ENCODE data around the gene CCT6A.
"Not testable (repeated sequence)": the region's sequence is repeated elsewhere in the genome, so short reads cannot be mapped to it uniquely, and the experiment has no call there.

The CCT6A gene

DNA sequence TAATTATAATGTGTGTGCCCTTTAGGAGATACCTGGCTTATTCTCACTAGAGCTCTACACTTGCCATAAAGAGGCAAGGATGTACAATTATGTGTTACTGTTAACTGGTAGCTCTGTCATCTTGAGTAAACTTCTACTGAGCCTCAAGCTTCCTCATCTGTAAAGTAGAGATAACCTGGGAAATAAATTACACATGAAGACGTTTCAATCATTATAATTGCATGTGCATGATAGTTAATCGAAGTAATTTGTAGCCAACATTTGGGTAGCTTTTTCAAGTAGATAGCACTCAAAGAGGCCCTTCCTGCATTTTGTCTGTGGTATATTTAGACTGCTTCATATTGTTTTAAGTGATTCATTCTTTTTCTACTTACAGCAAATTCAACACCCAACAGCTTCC lies 2.4 kb downstream of the CCT6A start:
- no peak for DNase-seq

- DNase-seq: no peak
These were observed 10.8 kb downstream of the CCT6A start for GRCh38 chr7:56062382-56062781.

- no peak for DNase-seq
These were observed 11.9 kb downstream of the CCT6A start for GRCh38 chr7:56063500-56063881.

DNA sequence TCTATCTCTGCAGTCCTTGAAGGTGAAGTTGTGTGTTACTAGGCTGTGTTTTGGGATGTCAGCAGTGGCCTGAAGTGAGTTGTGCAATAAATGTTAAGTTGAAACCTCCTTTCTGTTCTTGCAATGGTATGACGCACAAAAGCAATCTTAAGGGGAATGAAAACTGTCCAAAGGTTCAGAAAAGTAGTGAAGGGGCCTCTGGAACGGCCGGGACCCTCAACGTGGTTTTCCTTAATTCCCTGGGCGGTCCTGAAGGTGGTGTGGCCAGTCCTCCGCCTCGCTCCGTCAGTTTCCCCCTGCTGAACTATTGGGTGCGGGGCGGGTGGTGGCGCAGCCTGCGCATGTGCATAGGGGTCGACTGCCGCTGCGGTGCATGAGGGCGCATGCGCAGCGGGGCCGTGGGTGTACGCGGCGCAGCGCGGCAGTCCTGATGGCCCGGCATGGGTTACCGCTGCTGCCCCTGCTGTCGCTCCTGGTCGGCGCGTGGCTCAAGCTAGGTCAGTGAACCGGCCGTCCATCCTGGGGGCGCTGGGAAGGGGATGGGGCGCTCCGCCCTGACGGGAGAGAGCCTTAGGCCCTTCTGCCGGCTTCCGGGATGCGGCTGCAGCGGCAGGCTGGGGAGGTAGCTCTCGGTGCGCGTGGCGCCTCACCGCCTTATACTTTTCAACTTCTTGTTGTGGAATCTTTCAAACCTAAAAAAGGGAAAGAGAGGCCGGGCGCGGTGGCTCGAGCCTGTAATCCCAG lies 12.5 kb downstream of the CCT6A start, which contains the start of gene SUMF2:
Gene SUMF2 (plus strand): TSS at position 405 of the 744 bp plus-strand sequence. CDS start 26 bp downstream, at position 431.
- DNase-seq: peak; percentile 77

GRCh38 chr7:56066376-56066775 lies 14.8 kb downstream of the CCT6A start:
- DNase-seq: not testable (repeated sequence)

- peak; percentile 71 for DNase-seq
These were observed 22.8 kb downstream of the CCT6A start for GRCh38 chr7:56074371-56074791.

DNA sequence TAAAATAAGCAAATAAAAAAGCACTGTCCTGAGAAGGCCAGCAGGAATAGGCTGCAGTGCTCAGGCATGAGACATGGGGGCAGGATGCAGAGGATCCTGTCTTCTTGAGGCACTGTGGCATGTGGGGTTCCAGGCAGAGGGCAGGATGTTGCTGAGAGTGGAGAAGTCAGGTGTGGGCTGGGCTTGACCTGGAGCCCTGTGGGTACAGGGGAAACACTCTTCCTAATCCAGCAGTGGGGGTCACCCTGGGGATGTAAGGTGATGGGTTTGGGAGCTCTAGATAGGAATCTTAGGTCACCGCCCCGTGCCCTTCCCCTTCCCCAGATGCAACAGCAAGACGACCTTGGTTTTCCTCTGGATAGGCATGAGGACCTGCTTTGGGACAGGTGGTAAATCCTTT lies 26.1 kb downstream of the CCT6A start:
- DNase-seq: no peak

DNA sequence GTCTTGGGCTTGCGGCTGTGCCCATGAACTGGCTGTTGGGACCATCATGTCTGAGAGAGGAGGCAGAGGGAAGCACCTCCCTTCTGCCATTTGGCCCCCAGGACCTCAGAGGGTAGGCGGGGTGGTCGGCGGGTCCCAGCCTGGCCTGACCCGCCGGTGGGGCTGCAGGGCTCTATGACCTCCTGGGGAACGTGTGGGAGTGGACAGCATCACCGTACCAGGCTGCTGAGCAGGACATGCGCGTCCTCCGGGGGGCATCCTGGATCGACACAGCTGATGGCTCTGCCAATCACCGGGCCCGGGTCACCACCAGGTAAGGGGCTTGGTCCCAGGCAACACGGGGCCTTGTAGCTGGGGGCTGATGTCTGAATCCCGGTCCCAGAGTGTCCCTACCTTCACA lies 26.6 kb downstream of the CCT6A start:
- DNase-seq: no peak

GRCh38 chr7:56079450-56080185 lies 28.1 kb downstream of the CCT6A start:
- DNase-seq: no peak

DNA sequence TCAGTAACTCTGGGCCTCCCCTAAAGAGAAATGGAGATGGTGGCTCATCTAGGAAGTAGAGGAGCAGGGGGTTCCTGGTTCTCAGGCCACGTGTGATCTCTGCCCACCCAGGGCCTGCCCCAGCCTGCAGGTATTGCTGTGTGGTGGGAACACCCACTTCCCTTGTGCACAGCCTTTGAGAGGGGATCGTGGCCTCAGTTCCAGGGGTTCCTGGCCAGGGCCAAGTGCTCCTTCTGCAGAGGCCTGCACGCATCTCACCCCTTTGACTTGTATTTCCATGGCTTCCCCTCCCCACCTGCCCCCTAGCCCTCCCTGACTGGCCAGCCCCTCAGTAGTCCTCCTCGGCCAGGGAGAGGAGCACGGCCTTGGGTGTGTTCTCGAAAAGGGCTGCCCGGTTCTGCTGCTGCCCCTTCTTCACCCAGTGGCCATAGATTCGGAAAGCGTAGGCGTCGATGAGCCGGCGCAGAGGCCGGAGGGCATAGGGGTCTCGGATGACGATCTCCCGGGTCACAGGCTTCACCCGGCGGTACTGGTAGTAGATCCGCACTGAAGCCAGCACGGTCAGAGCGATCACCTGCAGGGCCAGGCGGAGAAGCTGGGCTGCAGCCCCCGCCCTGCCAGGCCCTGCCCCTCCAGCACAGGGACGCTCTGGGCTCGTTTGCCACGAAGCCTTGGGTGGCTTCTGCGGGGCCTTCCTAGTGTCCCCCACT lies 29.3 kb downstream of the CCT6A start:
- DNase-seq: not testable (repeated sequence)

DNA sequence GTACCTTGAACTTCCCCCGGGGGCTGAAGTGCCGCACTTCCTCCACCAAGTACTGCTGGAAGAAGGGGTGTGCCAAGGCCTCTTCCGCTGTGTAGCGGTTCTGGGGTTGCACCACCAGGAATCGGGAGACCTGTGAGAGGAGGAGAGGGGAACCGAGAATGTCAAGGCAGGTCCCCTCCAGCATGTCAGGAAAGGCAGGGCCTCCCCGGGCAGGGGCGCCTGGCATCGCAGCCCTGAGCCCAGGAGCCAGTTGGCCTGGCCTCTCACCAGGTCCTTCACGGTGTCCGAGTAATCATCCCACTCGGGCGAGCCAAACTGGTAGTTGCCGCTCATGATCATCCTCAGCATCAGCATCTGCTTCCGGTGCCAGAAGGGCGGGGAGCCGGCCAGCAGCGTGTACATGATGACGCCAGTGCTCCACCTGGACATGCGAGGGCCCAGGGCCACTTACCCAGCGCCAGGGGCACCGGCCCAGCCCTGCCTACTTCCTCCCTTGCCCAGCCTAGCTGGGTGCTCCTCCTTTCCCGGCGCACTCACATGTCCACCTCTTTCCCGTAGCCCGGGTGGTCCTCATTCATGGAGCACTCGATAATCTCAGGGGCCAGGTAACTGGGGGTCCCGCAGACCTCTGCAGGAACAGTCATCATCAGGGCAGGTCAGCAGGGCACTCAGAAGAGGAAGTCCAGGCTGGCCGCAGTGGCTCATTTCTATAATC lies 30.2 kb downstream of the CCT6A start:
- no peak for DNase-seq

DNA sequence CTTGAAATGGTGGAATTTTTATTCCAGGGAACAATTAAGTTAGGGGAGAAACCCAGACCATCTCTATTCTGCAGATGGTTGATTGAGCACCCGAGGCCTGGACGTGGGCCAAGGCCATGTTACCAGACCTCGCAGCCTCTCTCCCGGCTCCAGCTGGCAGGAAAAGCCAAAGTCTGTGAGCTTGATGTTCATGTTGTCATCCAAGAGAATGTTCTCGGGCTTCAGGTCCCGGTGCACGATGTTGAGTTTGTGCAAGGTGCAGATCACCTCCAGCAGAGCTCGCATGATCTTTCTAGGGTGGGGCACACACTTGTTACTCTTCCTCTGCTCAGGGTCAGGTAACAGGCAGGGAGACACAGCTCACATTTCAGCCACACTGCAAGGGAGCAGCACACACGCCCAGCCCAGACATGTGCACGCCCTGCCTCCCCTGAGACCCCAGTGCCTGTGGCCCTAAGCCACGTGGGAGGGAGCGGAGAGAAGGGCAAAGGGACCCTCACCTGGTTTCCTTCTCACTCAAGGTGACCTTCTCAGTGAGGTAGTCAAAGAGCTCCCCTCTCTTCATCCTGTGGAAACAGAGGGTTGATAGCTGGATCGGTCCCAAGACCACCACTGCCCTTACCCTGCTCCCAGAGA lies 31.7 kb downstream of the CCT6A start:
- no peak for DNase-seq

DNA sequence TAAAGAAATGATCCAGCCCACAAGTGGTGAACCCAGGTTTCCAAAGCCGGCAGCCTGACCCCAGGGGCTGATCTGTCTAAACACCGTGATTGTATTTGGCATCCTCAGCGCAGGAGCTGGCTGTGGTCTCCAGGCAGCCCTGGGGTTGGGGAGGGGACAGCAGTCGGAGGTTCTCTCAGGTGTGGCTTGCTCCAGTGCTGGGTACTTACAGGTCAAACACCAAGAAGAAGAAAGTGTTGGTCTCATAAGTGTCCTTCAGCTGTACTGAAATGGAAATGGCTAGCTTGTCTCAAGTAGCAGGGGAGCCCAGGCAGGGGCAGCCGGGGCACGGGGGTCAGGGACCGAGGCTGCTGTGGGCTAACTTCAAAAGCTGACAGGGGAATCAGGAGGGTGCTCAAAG lies 35.2 kb downstream of the CCT6A start:
- no peak for DNase-seq

- no peak for DNase-seq
These were observed 35.9 kb downstream of the CCT6A start for GRCh38 chr7:56087445-56087844.

GRCh38 chr7:56091591-56091990 lies 40.0 kb downstream of the CCT6A start:
- DNase-seq: no peak

DNA sequence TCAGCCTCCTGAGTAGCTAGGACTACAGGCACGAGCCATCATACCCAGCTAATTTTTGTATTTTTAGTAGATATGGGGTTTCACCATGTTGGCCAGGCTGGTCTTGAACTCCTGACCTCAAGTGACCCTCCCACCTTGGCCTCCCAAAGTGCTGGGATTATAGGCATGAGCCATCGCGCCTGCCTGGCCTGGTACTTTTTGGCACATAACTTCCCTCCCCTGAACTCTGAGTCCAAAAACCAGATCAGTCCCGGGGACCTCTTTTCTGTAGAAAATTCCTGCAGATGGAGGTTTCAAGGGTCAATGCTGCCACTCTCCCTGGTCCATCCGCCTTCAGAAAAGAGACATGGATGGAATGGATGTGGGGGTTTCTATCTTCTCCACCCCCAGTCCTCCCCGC lies 40.8 kb downstream of the CCT6A start:
- DNase-seq: not testable (repeated sequence)

- no peak for DNase-seq
These were observed 41.4 kb downstream of the CCT6A start, which contains the start of gene PHKG1 for GRCh38 chr7:56092789-56093531. Gene PHKG1, minus strand, starts transcription at chr7:56092952. Its CDS starts 4,011 bp downstream, at chr7:56088941.

DNA sequence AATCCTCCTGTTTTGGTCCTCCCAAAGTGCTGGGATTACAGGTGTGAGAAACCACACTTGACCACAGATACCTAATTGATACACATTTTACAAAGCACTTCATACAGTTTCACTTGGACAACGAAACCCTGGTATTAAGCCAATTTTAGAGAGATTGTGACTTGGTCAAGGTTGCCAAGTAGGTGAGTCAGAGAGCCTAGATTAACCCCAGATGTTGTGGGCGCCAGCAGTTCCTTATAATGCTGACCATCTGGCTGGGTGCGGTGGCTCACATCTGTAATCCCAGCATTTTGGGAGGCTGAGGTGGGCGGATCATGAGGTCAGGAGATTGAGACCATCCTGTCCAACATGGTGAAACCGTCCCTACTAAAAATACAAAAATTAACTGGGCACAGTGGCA lies 46.1 kb downstream of the CCT6A start:
- DNase-seq: no peak

- DNase-seq: not testable (repeated sequence)
These were observed 46.8 kb downstream of the CCT6A start for GRCh38 chr7:56098187-56099008.

- DNase-seq: no peak
These were observed 48.1 kb downstream of the CCT6A start for GRCh38 chr7:56099653-56100052.

DNA sequence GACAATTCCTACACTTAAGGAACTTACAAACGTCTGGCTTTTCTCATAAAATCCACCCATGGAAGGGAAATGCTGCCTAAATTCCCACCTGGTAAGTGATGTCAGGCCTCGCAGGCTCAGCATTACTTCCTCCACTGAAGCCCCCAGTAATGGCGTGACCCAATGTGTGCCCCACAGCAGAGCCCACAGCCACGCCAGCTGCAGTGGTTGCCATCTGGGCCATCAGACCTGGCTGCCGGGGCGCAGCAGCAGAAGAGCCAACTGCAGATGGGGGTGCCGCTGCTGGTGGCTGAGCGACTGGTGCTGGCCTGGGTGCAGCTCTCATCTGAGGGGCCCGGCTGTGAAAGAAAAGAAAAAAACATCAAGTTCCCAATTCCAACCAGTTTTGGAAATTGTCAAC lies 52.6 kb downstream of the CCT6A start:
- not testable (repeated sequence) for DNase-seq

All from NCI-H526 treated with DMSO at 0.1 percent for 48 hours (cell line).